GM21723 (cell line): ENCODE results near the gene HTR3E.

Experiments
- ATAC-seq: cut with Tn5 transposase; IDR thresholded peaks from one replicate; pipeline ENCODE4 v1.9.1; 2021; ENCODE audit warnings: mild to moderate bottlenecking, moderate library complexity; ENCODE audit not compliant: unreplicated experiment

HTR3E gene

DNA sequence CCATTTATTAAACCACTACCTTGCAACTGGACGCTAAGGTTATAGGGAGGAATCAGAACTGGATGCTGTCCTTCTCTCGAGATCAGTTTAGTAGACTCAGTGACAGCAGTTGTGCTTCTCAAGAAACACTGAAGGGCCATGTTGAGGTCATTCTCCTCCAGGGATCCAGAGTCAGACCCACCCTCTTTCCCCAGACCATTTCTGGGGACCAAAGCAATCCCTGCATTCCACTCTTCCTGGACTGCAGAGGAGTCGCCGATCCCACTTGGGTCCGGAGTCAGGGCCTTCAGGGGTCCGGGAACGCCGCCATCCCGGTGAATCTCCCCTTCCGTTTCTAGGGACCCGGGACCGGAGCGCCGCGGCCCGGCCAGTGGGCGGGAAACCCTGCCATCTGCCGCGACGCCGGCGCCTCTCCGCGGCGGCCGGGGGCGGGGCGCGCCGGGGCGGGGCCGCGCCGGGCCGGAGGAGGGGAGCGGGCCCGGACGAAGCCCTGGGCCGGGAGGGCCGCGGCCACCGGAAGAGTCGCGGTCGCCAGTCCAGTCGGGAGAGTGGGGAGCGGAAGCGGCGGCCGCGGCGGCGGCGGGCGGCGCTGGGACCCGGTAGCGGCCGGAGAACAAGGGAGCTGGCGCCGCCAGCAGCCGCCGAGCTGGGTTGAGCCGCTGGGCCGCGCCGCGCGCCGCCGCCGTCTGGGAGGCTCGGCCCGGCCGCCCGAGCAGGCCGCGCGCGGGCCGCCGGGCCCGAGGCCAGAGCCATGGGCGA is 58.2 kb downstream of the HTR3E start, which contains the start of gene DVL3:
TSS of gene DVL3 (plus strand) at position 493 of the 759 bp plus-strand sequence. CDS start at position 752, 259 bp downstream.
- ATAC-seq = peak; percentile 71

DNA sequence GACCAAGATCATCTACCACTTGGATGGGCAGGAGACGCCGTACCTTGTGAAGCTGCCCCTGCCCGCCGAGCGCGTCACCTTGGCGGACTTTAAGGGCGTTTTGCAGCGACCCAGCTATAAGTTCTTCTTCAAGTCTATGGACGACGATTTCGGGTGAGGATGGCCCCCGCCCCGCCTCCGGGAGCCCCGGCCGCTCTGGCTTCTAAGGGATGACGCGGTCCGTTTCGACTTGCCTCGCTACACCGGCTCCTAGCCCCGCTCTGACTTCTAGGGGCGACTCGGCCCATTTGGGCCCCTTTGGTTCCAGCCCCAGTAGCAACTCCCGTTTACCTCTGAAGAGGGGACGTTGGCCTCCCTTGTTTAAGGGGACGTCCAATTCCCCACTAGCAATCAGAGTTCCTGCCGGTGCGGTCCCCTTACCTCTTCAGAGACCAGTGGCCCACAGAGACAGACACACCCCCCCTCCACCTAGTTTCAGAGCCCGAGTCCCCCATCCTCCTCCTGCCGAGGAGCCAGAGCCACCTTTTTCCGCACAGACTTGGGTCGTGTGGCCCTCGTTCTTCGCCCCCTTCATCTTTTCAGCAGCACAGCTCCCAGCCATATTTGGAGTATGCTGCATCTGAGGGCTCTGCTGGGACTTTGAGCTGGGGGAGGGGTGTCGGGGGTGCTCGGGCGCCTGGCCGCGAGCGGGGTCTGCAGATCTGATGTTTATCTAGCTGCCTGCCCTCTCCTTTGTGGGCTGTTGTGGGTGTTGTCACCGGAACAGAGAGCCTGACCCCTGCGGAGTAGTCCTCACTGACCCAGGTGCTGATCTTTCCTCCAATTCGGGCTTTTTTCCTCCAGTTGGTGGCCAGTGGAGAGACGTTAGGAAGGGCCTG is 59.0 kb downstream of the HTR3E start:
- peak; percentile 35 for ATAC-seq

DNA sequence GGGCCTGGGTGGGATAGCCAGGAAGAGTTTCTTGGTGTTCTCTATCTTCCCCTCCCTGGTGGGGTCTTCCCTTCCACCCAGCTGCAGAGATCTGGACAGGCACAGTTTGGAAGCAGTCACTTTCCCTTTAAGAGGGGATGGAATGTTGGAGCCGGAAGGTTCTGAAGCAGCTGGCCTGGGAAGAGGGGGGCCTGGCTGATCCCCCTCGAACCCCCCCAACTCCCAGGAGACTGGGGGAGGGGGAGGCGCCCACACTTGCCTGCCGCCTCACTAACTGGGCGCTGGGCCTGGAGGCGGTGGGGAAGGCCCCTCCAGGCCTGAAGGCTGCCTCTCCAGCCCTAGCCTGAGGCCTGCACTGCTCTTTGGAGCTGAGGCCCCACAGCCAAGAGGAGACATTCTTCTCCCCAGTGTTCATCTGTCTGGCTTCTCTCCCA is 59.7 kb downstream of the HTR3E start:
- ATAC-seq = peak; percentile 26
